Activated CD8-positive, alpha-beta T cell treated with anti-CD3 and anti-CD28 coated beads for 36 hours (primary cell): Measurements from ENCODE around the gene SIRT7. TPM values are rescaled to one million over a fixed set of nuclear protein-coding genes. Genes with fewer than 3 reads are reported as not detected.
A peak's percentile ranks its signal among the peaks of the same experiment; 100 is the strongest.

Experiments
- ATAC-seq: fragments of 200-7000 bp; cut with Tn5 transposase; one replicate; pipeline ENCODE4 v1.10.0; 2021; ENCODE audit warnings: mild to moderate bottlenecking, moderate library complexity
- CTCF ChIA-PET: fragments of 350-600 bp; sonication (Branson Sonifier 250); formaldehyde crosslinking; loops from one replicate; lab custom pipeline; 2021; ENCODE audit warnings: antibody characterized with exemption; lab: Charles Lee
- POLR2A ChIA-PET: fragments of 350-600 bp; sonication (Branson Sonifier 250); formaldehyde crosslinking; loops from one replicate; lab custom pipeline; 2021; ENCODE audit warnings: antibody characterized with exemption; lab: Charles Lee
- DNase-seq: peaks from one replicate; pipeline ENCODE4 v3.0.0-alpha.2; 2020
- H3K27ac Mint-ChIP-seq: one replicate; pipeline ENCODE4 v1.8.0; 2021; ENCODE audit warnings: mild to moderate bottlenecking, mixed read lengths
- H3K27me3 Mint-ChIP-seq: one replicate; pipeline ENCODE4 v1.8.0; 2021; ENCODE audit warnings: mixed read lengths
- H3K36me3 Mint-ChIP-seq: one replicate; pipeline ENCODE4 v1.8.0; 2021; ENCODE audit warnings: low read depth, mixed read lengths
- H3K4me1 Mint-ChIP-seq: one replicate; pipeline ENCODE4 v1.8.0; 2021; ENCODE audit warnings: low read depth, mixed read lengths
- H3K4me3 Mint-ChIP-seq: one replicate; pipeline ENCODE4 v1.8.0; 2021; ENCODE audit warnings: mild to moderate bottlenecking, moderate library complexity, mixed read lengths
- H3K9me3 Mint-ChIP-seq: one replicate; pipeline ENCODE4 v1.8.0; 2021; ENCODE audit warnings: mixed read lengths
- intact Hi-C: fragments of 100-400 bp; cut with micrococcal nuclease; formaldehyde crosslinking; loops from one replicate; pipeline ENCODE4 v1.10.0; 2022
- total RNA-seq, 2 experiments: library from RNA; stranded (reverse); gene quantifications; one replicate each; pipeline ENCODE4 v1.2.3, GENCODE V29; 2021
- TF ChIP-seq, protein P1 (sequence below): fragments of 200-600 bp; IDR thresholded peaks from one replicate; pipeline ENCODE4 v1.8.0; 2022; ENCODE audit warnings: antibody characterized with exemption, mild to moderate bottlenecking

The SIRT7 gene
- total RNA-seq, 2 experiments from 2014 or later, result 28.1 to 32.0 TPM

DNA sequence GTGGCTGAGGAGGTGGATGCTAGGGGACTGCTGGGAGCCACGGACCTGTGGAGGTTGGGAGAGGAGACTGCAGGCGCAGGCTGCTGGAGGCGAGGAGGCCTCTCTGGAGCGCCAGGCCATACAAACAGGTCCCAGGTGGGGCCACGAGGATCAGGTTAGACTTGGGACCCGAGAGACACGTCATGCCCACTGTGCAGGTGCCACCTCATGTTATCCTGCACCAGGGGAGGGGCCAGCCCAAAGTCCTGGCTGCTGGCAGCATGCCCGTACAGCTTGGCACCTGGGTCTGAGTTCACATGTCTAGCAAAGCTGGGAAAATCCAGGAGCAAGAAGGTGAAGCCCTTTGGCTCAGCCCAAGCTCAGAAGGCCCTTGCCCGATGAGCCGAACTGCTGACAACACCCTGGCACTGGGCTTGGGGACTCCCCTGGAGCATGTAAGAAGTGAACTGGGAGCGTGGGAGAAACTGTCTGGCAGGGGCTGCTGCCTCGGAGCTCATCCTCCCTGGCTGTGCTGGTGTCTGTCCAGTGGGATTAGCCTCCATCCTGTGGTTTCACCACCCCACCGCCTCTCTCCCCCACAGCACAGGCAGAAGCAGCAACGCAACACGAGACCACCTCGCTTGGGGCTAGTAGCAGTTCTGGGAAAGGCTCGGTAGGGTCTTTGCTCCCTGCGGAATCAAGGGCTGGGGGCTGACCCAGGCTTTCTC, 52.1 kb downstream of the SIRT7 start:
- ATAC-seq (no peak), DNase-seq (no peak)
- ChIA-PET CTCF (interaction anchor here (0.6 to 1.2 kb wide), 2 partner anchors 89 to 131 kb away, joined by 3 read pairs; no protein-coding TSS in a partner anchor), POLR2A (interaction anchor here (1.3 to 3.0 kb wide), 10 partner anchors 13 to 161 kb away, joined by 3 to 14 read pairs (median 7); partner anchors contain the start of genes ANAPC11, MRPL12 and SLC25A10)
- H3K4me1 Mint-ChIP-seq, result peaks cover 39% of the 10 kb centered on the region
- TF ChIP-seq, protein P1, sequence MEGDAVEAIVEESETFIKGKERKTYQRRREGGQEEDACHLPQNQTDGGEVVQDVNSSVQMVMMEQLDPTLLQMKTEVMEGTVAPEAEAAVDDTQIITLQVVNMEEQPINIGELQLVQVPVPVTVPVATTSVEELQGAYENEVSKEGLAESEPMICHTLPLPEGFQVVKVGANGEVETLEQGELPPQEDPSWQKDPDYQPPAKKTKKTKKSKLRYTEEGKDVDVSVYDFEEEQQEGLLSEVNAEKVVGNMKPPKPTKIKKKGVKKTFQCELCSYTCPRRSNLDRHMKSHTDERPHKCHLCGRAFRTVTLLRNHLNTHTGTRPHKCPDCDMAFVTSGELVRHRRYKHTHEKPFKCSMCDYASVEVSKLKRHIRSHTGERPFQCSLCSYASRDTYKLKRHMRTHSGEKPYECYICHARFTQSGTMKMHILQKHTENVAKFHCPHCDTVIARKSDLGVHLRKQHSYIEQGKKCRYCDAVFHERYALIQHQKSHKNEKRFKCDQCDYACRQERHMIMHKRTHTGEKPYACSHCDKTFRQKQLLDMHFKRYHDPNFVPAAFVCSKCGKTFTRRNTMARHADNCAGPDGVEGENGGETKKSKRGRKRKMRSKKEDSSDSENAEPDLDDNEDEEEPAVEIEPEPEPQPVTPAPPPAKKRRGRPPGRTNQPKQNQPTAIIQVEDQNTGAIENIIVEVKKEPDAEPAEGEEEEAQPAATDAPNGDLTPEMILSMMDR, result no peak
- peaks cover 54% of the 10 kb centered on the region for H3K36me3 Mint-ChIP-seq
- intact Hi-C loops, result no loop called here
- H3K27me3 Mint-ChIP-seq, result no peaks in the 10 kb centered on the region
- H3K9me3 Mint-ChIP-seq, result no peaks in the 10 kb centered on the region
- no peak overlapping the region for H3K4me3 Mint-ChIP-seq
- H3K27ac Mint-ChIP-seq, result peak overlapping the region; percentile 2

DNA sequence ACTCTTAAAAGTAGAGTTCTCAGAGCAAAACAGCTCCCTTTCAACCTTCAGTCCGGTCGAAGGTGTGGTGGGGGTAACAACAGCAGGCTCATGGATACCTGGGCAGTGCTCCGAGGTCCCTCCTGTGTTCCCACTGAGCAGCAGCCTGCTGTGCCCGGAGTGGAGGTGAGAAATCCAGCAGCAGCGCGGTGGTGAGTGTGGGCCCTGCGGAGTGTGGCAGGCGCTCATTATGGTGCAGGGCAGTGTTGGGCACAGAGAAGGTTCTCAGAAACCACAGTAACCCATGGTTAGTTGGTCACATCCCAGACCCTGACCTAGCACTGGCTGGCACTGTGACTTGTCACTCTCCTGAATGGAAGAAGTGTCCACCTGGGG, 52.6 kb downstream of the SIRT7 start:
- TF ChIP-seq, protein P1, result no peak
- intact Hi-C loops, result no loop called here
- DNase-seq, result no peak
- Mint-ChIP-seq H3K4me1 (peaks cover 39% of the 10 kb centered on the region), H3K27me3 (no peaks in the 10 kb centered on the region), H3K27ac (peak overlapping the region; percentile 2), H3K9me3 (no peaks in the 10 kb centered on the region), H3K36me3 (peaks cover 55% of the 10 kb centered on the region), H3K4me3 (no peak overlapping the region)
- ChIA-PET POLR2A (interaction anchor here (1.5 to 3.0 kb wide), 5 partner anchors 13 to 161 kb away, joined by 5 to 14 read pairs (median 8); partner anchors contain the start of gene MRPL12), CTCF (interaction anchor here (1.2 kb wide), 1 partner anchor 130 kb away, joined by 3 read pairs; no protein-coding TSS in a partner anchor)
- ATAC-seq, result no peak

GRCh38 chr17:81863833-81864768, 53.9 kb downstream of the SIRT7 start:
- Mint-ChIP-seq H3K4me1 (peaks cover 40% of the 10 kb centered on the region), H3K27ac (peak overlapping the region; percentile 85), H3K4me3 (peak overlapping the region; percentile 74), H3K36me3 (peaks cover 52% of the 10 kb centered on the region), H3K27me3 (no peaks in the 10 kb centered on the region), H3K9me3 (no peaks in the 10 kb centered on the region)
- DNase-seq (no peak), ATAC-seq (no peak)
- intact Hi-C loops, result no loop called here
- ChIA-PET CTCF (interaction anchor here (1.1 kb wide), 1 partner anchor 9 kb away, joined by 3 read pairs; no protein-coding TSS in a partner anchor), POLR2A (interaction anchor here (1.5 to 3.7 kb wide), 4 partner anchors 8 to 24 kb away, joined by 4 to 10 read pairs (median 5); no protein-coding TSS in a partner anchor)
- TF ChIP-seq, protein P1, result no peak

DNA sequence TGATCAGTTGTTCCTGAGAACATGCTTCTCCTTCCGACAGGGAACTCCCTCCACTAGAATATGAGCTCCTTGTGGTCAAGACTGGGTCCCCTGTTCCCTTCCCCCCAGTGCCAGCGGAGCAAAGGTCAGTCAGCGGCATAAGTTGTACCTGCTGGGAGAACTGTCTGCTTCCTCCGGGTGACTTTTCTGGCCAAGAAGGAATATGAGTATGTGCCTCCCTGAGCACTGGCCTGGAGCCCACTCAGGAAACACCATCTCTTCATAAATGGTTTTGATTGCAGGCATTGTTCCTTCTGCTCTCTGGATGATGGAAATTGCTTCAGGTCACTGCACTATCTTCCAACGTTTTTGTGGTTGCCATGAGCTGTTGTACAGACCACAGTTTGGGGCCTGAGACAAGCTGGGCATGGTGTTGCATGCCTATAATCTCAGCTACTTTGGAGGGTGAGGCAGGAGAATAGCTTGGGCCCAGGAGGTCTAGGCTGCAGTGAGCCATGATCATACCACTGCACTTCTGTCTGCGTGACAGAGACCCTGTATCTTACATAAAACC, 54.8 kb downstream of the SIRT7 start:
- Mint-ChIP-seq H3K27ac (peak overlapping the region; percentile 85), H3K27me3 (no peaks in the 10 kb centered on the region), H3K36me3 (peaks cover 57% of the 10 kb centered on the region), H3K4me3 (peak overlapping the region; percentile 74), H3K9me3 (no peaks in the 10 kb centered on the region), H3K4me1 (peaks cover 47% of the 10 kb centered on the region)
- ChIA-PET POLR2A (interaction anchor here (0.7 to 3.7 kb wide), 6 partner anchors 9 to 136 kb away, joined by 3 to 10 read pairs (median 4); no protein-coding TSS in a partner anchor), CTCF (interaction anchor here (1.1 kb wide), 1 partner anchor 10 kb away, joined by 3 read pairs; no protein-coding TSS in a partner anchor)
- ATAC-seq (no peak), DNase-seq (no peak)
- intact Hi-C loops, result no loop called here
- TF ChIP-seq, protein P1, result no peak

Other genes starting within 250 kb of the SIRT7 start
- 10 to 100 TPM; 22.3 to 23.5 TPM for gene ARL16, start 234.4 kb downstream of the SIRT7 start, total RNA-seq
- gene HGS, start 234.2 kb downstream of the SIRT7 start, total RNA-seq, result 100 to 1,000 TPM in 1 of 2 experiments, 10 to 100 TPM in 1; 98.9 to 113 TPM
- 100 to 1,000 TPM; 149 to 152 TPM for gene MRPL12, start 214.8 kb downstream of the SIRT7 start, total RNA-seq
- gene SLC25A10, start 205.9 kb downstream of the SIRT7 start, total RNA-seq, result 10 to 100 TPM; 29.4 to 30.5 TPM
- not detected for gene GCGR, start 114.0 kb downstream of the SIRT7 start, total RNA-seq
- 10 to 100 TPM; 55.1 to 56.5 TPM for gene MCRIP1, start 84.9 kb downstream of the SIRT7 start, total RNA-seq
- gene PPP1R27, start 83.1 kb downstream of the SIRT7 start, total RNA-seq, result not detected
- 100 to 1,000 TPM; 408 to 434 TPM for gene P4HB, start 57.6 kb downstream of the SIRT7 start, total RNA-seq
- 100 to 1,000 TPM; 450 to 470 TPM for gene ARHGDIA, start 46.8 kb downstream of the SIRT7 start, total RNA-seq
- gene ALYREF, start 26.6 kb downstream of the SIRT7 start, total RNA-seq, result 100 to 1,000 TPM; 241 TPM
- 100 to 1,000 TPM; 122 to 130 TPM for gene ANAPC11, start 26.5 kb downstream of the SIRT7 start, total RNA-seq
- gene NPB, start 15.9 kb downstream of the SIRT7 start, total RNA-seq, result under 1 TPM in 1 of 2 experiments, not detected in 1; 0.18 TPM
- 10 to 100 TPM; 20.5 to 22.6 TPM for gene PCYT2, start 6.8 kb downstream of the SIRT7 start, total RNA-seq
- gene MAFG, start 9.6 kb upstream of the SIRT7 start, total RNA-seq, result 10 to 100 TPM; 12.4 to 14.1 TPM
- gene PYCR1, start 19.1 kb upstream of the SIRT7 start, total RNA-seq, result 100 to 1,000 TPM; 140 to 141 TPM
- gene MYADML2, start 29.1 kb upstream of the SIRT7 start, total RNA-seq, result not detected
- under 1 TPM; 0.41 to 0.49 TPM for gene NOTUM, start 43.0 kb upstream of the SIRT7 start, total RNA-seq
- gene ASPSCR1, start 59.5 kb upstream of the SIRT7 start, total RNA-seq, result 10 to 100 TPM; 18.7 to 24.5 TPM
- 10 to 100 TPM; 88.7 to 98.1 TPM for gene CENPX, start 104.7 kb upstream of the SIRT7 start, total RNA-seq
- gene LRRC45, start 105.1 kb upstream of the SIRT7 start, total RNA-seq, result 10 to 100 TPM; 12.9 TPM
- gene RAC3, start 113.5 kb upstream of the SIRT7 start, total RNA-seq, result 1 to 10 TPM; 5.5 to 5.8 TPM
- gene DCXR, start 119.5 kb upstream of the SIRT7 start, total RNA-seq, result 100 to 1,000 TPM in 1 of 2 experiments, 10 to 100 TPM in 1; 99.2 to 101 TPM
- 10 to 100 TPM; 14.2 to 15.3 TPM for gene RFNG, start 133.6 kb upstream of the SIRT7 start, total RNA-seq
- 10 to 100 TPM; 82.7 to 88.6 TPM for gene GPS1, start 133.7 kb upstream of the SIRT7 start, total RNA-seq
- 100 to 1,000 TPM; 139 to 140 TPM for gene DUS1L, start 147.6 kb upstream of the SIRT7 start, total RNA-seq
- gene FASN, start 180.1 kb upstream of the SIRT7 start, total RNA-seq, result 100 to 1,000 TPM; 250 to 260 TPM